MM.1S (cell line): ENCODE measurements around the gene ANXA4.

Experiments
- DNase-seq: peaks from one replicate; pipeline ENCODE4 v3.0.0-alpha.2; 2015
- H2AFZ ChIP-seq: fragments of 300-600 bp; sonication (generic); 2 replicates; pipeline ENCODE4 v1.6.0; 2016; ENCODE audit warnings: antibody characterized with exemption, low read length
- H3F3A ChIP-seq: fragments of 300-600 bp; sonication (generic); 2 replicates; pipeline ENCODE4 v1.6.1; 2016; ENCODE audit warnings: mild to moderate bottlenecking, antibody characterized with exemption, low read length, moderate library complexity, mixed read lengths; ENCODE audit not compliant: insufficient read depth
- H3K27ac ChIP-seq: fragments of 300-600 bp; sonication (generic); 2 replicates; pipeline ENCODE4 v1.5.1; 2016; ENCODE audit warnings: mild to moderate bottlenecking, low read length
- H3K27me3 ChIP-seq: fragments of 300-600 bp; sonication (generic); replicated peaks from 2 replicates; pipeline ENCODE4 v1.6.0; 2016; ENCODE audit warnings: low read length; ENCODE audit not compliant: insufficient read depth
- H3K36me3 ChIP-seq: fragments of 300-600 bp; sonication (generic); replicated peaks from 2 replicates; pipeline ENCODE4 v1.6.1; 2016; ENCODE audit warnings: mild to moderate bottlenecking, low read length, mixed read lengths; ENCODE audit not compliant: insufficient read depth
- H3K4me1 ChIP-seq: fragments of 300-600 bp; sonication (generic); 2 replicates; pipeline ENCODE4 v1.6.1; 2016; ENCODE audit warnings: low read length, mixed read lengths
- H3K4me2 ChIP-seq: fragments of 300-600 bp; sonication (generic); 2 replicates; pipeline ENCODE4 v1.6.0; 2016; ENCODE audit warnings: low read depth, low read length
- H3K4me3 ChIP-seq: fragments of 300-600 bp; sonication (generic); 2 replicates; pipeline ENCODE4 v1.5.1; 2016; ENCODE audit warnings: low read length, mixed read lengths
- H3K79me2 ChIP-seq: fragments of 300-600 bp; sonication (generic); 2 replicates; pipeline ENCODE4 v1.6.1; 2016; ENCODE audit warnings: mixed run types, low read length, mixed read lengths
- H3K9ac ChIP-seq: fragments of 300-600 bp; sonication (generic); 2 replicates; pipeline ENCODE4 v1.6.1; 2016; ENCODE audit warnings: low read length, mixed read lengths
- H3K9me2 ChIP-seq: fragments of 300-600 bp; sonication (generic); replicated peaks from 2 replicates; pipeline ENCODE4 v1.6.1; 2016; ENCODE audit warnings: mild to moderate bottlenecking, low read length, mixed read lengths; ENCODE audit not compliant: insufficient read depth
- H3K9me3 ChIP-seq: fragments of 300-600 bp; sonication (generic); replicated peaks from 2 replicates; pipeline ENCODE4 v1.6.1; 2016; ENCODE audit warnings: mild to moderate bottlenecking, low read length, mixed read lengths; ENCODE audit not compliant: insufficient read depth
- H4K20me1 ChIP-seq: fragments of 300-600 bp; sonication (generic); 2 replicates; pipeline ENCODE4 v1.6.1; 2016; ENCODE audit warnings: mild to moderate bottlenecking, low read length, moderate library complexity, mixed read lengths; ENCODE audit not compliant: insufficient read depth
- EZH2 ChIP-seq: fragments of 300-600 bp; sonication (generic); optimal IDR thresholded peaks from 2 replicates; pipeline ENCODE3; 2017; ENCODE audit warnings: low read depth, mild to moderate bottlenecking, antibody characterized with exemption, low read length, mixed read lengths
- EZH2phosphoT487 ChIP-seq: fragments of 300-600 bp; sonication (generic); IDR thresholded peaks from 2 replicates; pipeline ENCODE4 v1.6.1; 2018; ENCODE audit warnings: antibody characterized with exemption, low read length
- TF ChIP-seq, protein P1 (sequence below): fragments of 300-600 bp; sonication (generic); IDR thresholded peaks from 2 replicates; pipeline ENCODE4 v1.5.1; 2016; ENCODE audit warnings: antibody characterized with exemption, low read length, mixed read lengths

ANXA4 gene

DNA sequence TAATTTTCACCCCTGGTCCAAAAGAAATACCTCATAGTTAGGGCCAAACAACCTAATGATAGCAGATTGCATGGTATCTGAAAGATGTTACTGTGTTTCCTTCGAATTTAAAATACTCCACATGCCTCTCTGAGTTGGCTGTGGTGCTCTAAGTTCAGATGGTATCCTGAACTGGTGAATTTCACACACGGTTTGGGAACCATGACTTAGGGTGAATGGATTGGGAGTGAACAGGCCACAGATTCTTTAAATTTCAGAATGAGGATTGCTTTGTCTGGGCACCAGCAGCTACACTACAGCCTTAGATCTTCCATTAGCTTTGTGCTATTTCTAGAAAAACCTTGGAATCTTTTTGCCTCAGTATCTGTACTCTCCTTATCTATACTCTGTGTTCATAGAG lies 93.7 kb downstream of the ANXA4 start:
- peaks cover 4% of the 10 kb centered on the region; the same call in 1 of the 2 replicates for H3K4me1 ChIP-seq
- 0 out of 2 replicates have a peak, but pooled peaks cover 10% of the 10 kb centered on the region for H3K36me3 ChIP-seq
- no peak overlapping the region for H3K9ac ChIP-seq
- 0 out of 2 replicates have a peak, but pooled peaks cover 3% of the 10 kb centered on the region for H3F3A ChIP-seq
- H4K20me1 ChIP-seq, result no peaks in the 10 kb centered on the region
- no peak overlapping the region for H3K4me3 ChIP-seq
- H3K9me2 ChIP-seq, result no peaks in the 10 kb centered on the region
- H3K27me3 ChIP-seq, result no peaks in the 10 kb centered on the region
- no peak for DNase-seq
- no peaks in the 10 kb centered on the region for H3K9me3 ChIP-seq
- peaks cover 63% of the 10 kb centered on the region for H3K79me2 ChIP-seq
- TF ChIP-seq, protein P1, sequence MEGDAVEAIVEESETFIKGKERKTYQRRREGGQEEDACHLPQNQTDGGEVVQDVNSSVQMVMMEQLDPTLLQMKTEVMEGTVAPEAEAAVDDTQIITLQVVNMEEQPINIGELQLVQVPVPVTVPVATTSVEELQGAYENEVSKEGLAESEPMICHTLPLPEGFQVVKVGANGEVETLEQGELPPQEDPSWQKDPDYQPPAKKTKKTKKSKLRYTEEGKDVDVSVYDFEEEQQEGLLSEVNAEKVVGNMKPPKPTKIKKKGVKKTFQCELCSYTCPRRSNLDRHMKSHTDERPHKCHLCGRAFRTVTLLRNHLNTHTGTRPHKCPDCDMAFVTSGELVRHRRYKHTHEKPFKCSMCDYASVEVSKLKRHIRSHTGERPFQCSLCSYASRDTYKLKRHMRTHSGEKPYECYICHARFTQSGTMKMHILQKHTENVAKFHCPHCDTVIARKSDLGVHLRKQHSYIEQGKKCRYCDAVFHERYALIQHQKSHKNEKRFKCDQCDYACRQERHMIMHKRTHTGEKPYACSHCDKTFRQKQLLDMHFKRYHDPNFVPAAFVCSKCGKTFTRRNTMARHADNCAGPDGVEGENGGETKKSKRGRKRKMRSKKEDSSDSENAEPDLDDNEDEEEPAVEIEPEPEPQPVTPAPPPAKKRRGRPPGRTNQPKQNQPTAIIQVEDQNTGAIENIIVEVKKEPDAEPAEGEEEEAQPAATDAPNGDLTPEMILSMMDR, result no peak
- TF ChIP-seq EZH2, result no peak
- no peak for TF ChIP-seq EZH2phosphoT487
- no peak overlapping the region for H3K27ac ChIP-seq
- H2AFZ ChIP-seq, result no peak overlapping the region
- H3K4me2 ChIP-seq, result no peak overlapping the region

DNA sequence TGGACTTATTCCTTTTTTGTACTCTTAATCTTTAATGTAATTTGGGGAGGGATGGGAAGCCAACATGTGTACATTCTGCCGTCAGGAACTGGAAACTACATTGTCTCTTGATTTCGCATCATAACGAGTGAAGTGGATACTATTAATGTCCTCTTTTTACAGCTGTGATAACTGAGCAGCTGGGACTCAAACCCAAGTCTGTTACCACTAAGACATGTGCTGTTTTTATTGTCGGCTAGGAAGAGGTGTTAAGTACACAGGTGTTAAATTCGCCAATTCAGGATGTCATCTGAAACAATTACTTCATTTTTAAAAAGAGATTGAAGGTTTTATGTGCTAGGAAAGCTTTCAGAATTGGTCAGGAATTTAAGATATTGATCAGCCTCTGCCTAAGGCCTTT lies 94.4 kb downstream of the ANXA4 start:
- H3F3A ChIP-seq, result 0 out of 2 replicates have a peak, but pooled peaks cover 3% of the 10 kb centered on the region
- H3K4me2 ChIP-seq, result no peak overlapping the region
- H3K9me3 ChIP-seq, result no peaks in the 10 kb centered on the region
- H3K36me3 ChIP-seq, result 0 out of 2 replicates have a peak, but pooled peaks cover 10% of the 10 kb centered on the region
- H3K4me3 ChIP-seq, result no peak overlapping the region
- H3K27me3 ChIP-seq, result no peaks in the 10 kb centered on the region
- H2AFZ ChIP-seq, result no peak overlapping the region
- no peak overlapping the region for H3K9ac ChIP-seq
- no peak overlapping the region for H3K27ac ChIP-seq
- no peaks in the 10 kb centered on the region for H3K9me2 ChIP-seq
- no peaks in the 10 kb centered on the region for H4K20me1 ChIP-seq
- TF ChIP-seq EZH2phosphoT487 (no peak), EZH2 (no peak)
- peaks cover 3% of the 10 kb centered on the region; the same call in 1 of the 2 replicates for H3K4me1 ChIP-seq
- peaks cover 56% of the 10 kb centered on the region for H3K79me2 ChIP-seq
- peak; percentile 27 for DNase-seq

DNA sequence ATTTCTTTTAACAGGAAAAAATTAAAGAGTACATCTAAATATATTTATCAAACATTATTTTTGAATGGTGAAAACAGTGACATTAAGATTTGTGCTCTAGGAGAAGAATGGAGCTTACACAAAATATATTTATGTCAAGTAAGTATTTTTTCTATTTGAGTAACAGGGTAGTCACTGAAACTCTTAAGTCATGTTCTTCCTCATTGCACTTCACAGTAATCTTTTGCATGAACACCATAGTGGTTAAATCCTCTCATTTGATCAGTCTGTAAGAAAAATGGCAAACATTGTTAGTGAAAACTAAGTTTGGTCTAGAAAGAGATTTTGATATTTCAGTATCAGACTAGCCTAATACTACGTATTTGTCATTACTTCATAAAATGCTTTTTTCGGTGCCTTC lies 95.6 kb downstream of the ANXA4 start:
- Histone ChIP-seq H3K4me2 (no peak overlapping the region), H3K9ac (no peak overlapping the region), H3K4me3 (no peak overlapping the region), H3K4me1 (no peaks in the 10 kb centered on the region), H3K36me3 (0 out of 2 replicates have a peak, but pooled peaks cover 8% of the 10 kb centered on the region), H3K27ac (no peak overlapping the region), H3K79me2 (peaks cover 44% of the 10 kb centered on the region), H3F3A (0 out of 2 replicates have a peak, but pooled peaks cover 3% of the 10 kb centered on the region), H3K9me2 (no peaks in the 10 kb centered on the region), H4K20me1 (no peaks in the 10 kb centered on the region), H2AFZ (no peak overlapping the region), H3K27me3 (no peaks in the 10 kb centered on the region), H3K9me3 (no peaks in the 10 kb centered on the region)
- no peak for DNase-seq
- no peak for TF ChIP-seq EZH2phosphoT487
- TF ChIP-seq EZH2, result no peak
- TF ChIP-seq, protein P1, result no peak

DNA sequence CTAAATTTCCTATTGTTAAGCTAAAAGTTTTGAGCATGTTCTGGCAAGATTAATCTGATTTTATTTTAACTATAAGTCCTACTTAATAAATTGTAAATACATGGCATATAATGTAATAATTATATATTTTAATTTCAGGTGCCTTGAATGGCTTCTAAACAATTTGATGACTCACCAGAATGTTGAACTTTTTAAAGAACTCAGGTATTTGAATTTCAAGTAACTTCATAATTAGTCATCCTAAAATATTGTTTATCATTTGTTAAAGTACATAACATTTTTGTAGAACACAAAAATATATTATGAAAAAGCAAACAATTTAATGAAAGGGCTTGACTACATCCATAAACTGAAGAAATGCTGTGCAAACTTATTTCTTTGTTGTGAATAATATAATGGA lies 102.1 kb downstream of the ANXA4 start:
- no peaks in the 10 kb centered on the region for H3K9me2 ChIP-seq
- no peak overlapping the region for H3K4me3 ChIP-seq
- no peak overlapping the region for H3K4me2 ChIP-seq
- no peaks in the 10 kb centered on the region for H3K27me3 ChIP-seq
- H3K9ac ChIP-seq, result no peak overlapping the region
- H3F3A ChIP-seq, result no peaks in the 10 kb centered on the region
- H3K4me1 ChIP-seq, result no peaks in the 10 kb centered on the region
- DNase-seq, result no peak
- H2AFZ ChIP-seq, result no peak overlapping the region
- no peaks in the 10 kb centered on the region for H3K9me3 ChIP-seq
- H3K27ac ChIP-seq, result no peak overlapping the region
- peaks cover 10% of the 10 kb centered on the region for H3K36me3 ChIP-seq
- TF ChIP-seq EZH2 (no peak), EZH2phosphoT487 (no peak)
- TF ChIP-seq, protein P1, result no peak
- no peaks in the 10 kb centered on the region for H3K79me2 ChIP-seq
- H4K20me1 ChIP-seq, result no peaks in the 10 kb centered on the region
